PFSK-1 (cell line): Measurements from ENCODE around the gene IRX3.

Experiments used
- POLR2AphosphoS5 ChIP-seq: IDR thresholded peaks from 2 replicates; pipeline ENCODE4 v1.6.1; 2012; ENCODE audit warnings: low read depth, mild to moderate bottlenecking, control low read depth, low read length, moderate library complexity
- REST ChIP-seq, 2 experiments: IDR thresholded peaks; 2 replicates each; pipeline versions ENCODE4 v1.6.1 to v1.8.0; 2011 to 2012; ENCODE audit warnings: low read depth in 2 of 2, low read length in 2 of 2, control low read depth in 1 of 2, inconsistent platforms in 1 of 2, mild to moderate bottlenecking in 1 of 2, moderate library complexity in 1 of 2; ENCODE audit not compliant: insufficient read depth in 1 of 2

GRCh38 chr16:54326266-54326662, 39.7 kb upstream of the IRX3 start:
- TF ChIP-seq POLR2AphosphoS5 (no peak), REST (IDR thresholded peaks at IDR 0.05; ENCODE audit: insufficient read depth in 1 of 2, low read depth in 2 of 2, low read length in 2 of 2) (no peak)
